GDM1 (cell line): ENCODE measurements around the gene GAK.

Experiments used
- DNase-seq: peaks from one replicate; lab custom pipeline; 2025; lab: John Stamatoyannopoulos, UW

Gene GAK

GRCh38 chr4:870951-871350, 61.2 kb downstream of the GAK start:
- no peak for DNase-seq

- no peak for DNase-seq
Measured at GRCh38 chr4:869776-870175, 62.3 kb downstream of the GAK start.

- DNase-seq: no peak
Measured at GRCh38 chr4:868421-868820, 63.7 kb downstream of the GAK start.

GRCh38 chr4:867526-868250, 64.4 kb downstream of the GAK start:
- DNase-seq: no peak

GRCh38 chr4:866761-867390, 65.2 kb downstream of the GAK start:
- DNase-seq: no peak

DNA sequence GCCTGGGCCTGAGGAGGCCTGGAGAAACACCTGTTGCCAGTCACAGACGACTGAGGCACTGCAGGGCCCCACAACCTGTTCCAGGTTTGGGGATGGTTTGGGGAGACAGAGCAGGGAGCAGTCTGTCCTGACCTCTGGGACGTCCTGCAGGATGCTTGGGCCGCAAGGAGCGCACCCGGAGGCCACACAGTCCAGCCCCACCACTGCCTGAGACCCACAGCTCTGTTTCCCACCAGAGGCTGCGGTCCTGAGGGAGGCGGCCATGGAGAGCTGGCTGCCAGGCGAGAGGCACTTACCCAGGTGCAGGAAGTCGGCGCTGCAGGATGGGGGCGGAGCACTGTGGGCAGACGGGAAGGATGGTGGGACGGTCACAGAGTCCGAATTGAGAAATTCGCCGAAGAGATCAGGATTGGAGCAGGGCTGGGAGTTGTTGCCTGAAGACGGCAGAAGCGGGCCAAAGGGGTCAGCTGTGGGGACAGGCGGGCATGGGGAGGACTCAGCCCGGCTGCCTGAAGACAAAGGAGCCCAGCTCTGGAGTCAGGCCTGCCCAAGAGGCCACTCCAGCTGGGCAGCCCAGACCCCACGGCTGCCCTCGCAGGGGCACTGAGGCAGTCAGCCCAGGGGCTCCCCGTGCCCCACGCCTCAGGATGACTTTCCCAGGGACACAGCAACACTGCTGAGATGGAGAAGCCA, 65.9 kb downstream of the GAK start:
- no peak for DNase-seq

DNA sequence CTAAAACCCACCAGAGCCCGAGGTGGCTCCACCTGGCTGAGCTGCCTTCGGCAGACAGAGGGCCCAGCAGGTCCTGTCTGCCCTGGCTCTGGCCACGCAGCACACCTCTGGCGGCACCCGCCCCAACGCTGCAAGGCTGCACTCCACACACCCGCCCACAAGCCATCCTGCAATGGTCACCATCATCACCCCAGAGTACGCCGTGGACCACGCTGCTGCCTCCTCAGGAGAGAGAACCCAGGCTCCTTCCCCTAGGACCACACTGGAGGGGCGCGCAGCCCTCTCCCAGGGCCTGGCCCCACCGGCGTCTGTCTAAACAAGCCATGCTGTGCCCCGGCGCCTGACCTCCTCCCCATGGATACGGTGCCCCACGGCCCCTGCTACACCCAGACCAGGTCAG, 66.5 kb downstream of the GAK start:
- DNase-seq: no peak

GRCh38 chr4:865121-865465, 67.0 kb downstream of the GAK start:
- no peak for DNase-seq

GRCh38 chr4:864456-865120, 67.5 kb downstream of the GAK start:
- no peak for DNase-seq

- no peak for DNase-seq
Measured at GRCh38 chr4:860561-860960, 71.6 kb downstream of the GAK start.

DNA sequence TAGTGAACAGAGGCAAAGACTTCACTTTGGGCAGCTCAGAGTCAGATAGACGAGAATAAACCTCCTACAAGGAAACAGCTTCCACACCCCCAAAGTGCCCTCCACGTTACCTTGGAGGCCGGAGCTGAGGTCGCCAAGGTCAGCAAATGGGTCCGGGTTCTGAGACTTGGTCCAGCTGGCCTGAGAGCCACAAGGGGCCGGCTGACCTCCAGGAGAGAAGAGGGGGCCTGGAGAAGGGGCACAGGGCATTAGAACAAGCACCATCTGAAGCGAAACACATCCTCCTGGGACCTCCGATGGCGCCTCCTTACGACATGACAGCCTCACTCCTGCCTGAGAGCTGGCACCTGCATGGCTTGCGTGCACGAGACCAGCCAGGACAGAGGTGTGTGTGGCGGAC, 72.6 kb downstream of the GAK start:
- DNase-seq: no peak

DNA sequence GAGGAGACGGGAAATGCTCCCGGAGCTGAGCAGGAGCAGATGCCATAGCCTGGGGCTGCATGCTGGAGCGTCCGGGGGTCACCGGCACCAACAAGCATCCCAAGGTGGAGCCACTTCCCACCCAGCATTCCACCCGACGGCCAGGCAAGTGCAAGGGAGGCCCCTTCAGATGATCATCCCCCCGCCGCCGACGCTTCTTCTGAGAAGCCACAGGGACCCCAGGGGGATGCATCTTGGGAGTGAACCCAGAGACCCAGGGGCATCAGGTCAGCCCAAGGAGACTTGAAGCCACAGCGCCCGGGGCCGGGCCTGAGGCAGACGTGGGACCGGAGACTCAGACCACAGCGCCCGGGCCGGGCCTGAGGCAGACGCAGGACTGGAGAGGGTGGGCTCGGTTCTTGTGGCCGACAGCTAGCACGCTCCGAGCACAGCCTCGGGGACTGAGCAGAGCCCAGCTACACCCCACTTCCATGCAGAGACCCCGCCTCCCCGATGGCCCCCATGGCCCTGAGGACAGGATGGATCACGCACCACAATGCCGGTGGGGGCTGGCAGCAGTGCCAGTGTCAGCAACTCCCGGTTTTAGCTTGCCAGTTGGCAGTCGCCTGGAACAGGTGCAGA, 73.2 kb downstream of the GAK start:
- no peak for DNase-seq

GRCh38 chr4:858041-858481, 74.1 kb downstream of the GAK start:
- DNase-seq: no peak

DNA sequence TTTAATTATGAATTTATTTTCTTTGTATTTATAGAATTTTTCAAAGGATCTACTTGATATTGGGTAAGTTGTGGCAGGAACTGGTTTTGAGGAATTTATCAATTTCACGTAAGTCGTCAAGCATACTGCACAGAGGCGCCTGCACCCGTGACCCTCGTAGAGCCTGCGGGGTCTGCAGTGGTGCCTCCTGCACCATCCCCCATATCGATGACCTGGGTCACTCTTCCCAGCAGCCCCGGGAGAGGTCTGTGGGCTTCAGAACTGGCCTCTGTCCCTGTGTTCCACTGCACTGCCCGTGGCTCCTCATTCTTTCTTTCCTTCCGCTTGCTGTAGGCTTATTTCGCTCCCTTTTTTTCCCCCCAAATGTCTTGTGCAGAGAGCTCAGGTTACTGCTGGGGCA, 74.7 kb downstream of the GAK start:
- DNase-seq: no peak

GRCh38 chr4:856225-856901, 75.8 kb downstream of the GAK start:
- DNase-seq: no peak

DNA sequence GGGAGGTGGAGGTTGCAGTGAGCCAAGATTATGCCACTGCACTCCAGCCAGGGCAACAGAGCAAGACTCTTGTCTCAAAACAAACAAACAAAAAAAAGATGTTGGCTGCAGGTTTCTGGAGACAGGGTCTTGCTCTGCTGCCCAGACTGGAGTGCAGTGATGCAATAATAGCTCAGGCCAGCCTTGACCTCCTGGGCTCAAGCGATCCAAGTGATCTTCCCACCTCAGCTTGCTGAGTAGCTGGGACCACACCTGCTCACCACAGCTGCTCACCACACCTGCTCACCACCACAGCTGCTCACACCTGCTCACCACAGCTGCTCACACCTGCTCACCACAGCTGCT, 76.3 kb downstream of the GAK start:
- no peak for DNase-seq

GRCh38 chr4:854356-854755, 77.8 kb downstream of the GAK start:
- no peak for DNase-seq

- DNase-seq: no peak
Measured at GRCh38 chr4:853416-853781, 78.7 kb downstream of the GAK start.

DNA sequence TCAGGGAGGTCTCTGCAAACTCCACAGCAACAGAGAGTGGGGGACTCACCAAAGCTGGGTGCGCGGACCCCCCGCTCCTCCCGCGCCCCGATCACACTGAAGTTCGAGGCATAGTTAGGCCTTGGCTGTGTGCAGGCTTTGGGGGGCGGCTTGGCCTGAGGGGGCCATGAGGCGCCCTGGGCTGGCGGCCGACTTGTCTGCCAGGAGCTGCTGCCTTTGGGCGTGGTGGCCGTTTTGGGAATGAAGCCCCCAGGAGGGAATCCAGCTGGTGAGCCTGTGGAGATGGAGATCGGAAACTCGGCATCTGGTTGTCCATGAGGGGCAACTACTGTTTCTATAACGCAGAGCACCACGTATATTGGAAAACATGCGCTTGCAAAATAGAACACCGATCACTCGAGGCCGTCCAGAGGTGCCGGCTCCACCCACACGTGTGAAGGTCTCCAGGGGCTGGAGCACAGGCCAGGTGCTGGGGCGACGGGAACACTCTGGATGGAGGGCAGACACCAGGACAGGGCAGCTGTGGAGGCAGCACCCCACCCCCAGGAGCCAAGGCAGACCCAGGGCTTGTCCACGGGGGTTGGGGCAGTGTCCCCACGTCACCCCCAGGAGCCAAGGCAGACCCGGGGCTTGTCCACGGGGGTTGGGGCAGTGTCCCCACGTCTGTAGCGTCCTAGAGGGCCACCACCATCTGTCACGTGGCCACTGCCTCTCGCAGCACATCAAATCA, 80.2 kb downstream of the GAK start:
- DNase-seq: no peak

- DNase-seq: no peak
Measured at GRCh38 chr4:850323-850945, 81.7 kb downstream of the GAK start.
